Activated CD4-positive, CD25-positive, alpha-beta regulatory T cell (primary cell): Measurements from ENCODE around the gene MSH2.
"Not testable (repeated sequence)": the region's sequence is repeated elsewhere in the genome, so short reads cannot be mapped to it uniquely, and the experiment has no call there.

Experiments used
- DNase-seq, 4 experiments: peaks; one replicate each; lab custom pipeline; 2025; lab: John Stamatoyannopoulos, UW

MSH2 gene

GRCh38 chr2:47484396-47484795, 81.4 kb downstream of the MSH2 start:
- DNase-seq: no peak

DNA sequence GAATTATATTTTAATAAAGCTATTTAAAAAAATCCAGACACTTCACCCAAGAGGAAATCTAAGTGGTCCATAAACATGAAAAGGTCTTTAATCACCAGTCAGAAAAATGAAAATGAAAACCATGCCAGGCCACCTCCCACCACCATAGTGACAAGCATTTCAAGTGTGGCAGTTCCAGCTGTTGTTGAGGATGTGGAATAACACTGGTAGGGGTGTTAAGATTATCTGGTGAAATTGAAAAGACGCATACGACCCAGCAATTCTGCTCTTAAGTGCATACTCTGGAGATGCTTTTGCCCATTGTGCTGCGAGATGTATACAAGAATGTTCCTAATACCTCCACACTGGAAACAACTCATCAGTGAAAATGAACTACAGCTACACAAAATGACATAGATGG, 82.2 kb downstream of the MSH2 start:
- no peak for DNase-seq

GRCh38 chr2:47485751-47486300, 82.9 kb downstream of the MSH2 start:
- DNase-seq: no peak

- no peak for DNase-seq
Measured at GRCh38 chr2:47486841-47487497, 84.0 kb downstream of the MSH2 start.

GRCh38 chr2:47487498-47487875, 84.5 kb downstream of the MSH2 start:
- DNase-seq: no peak

GRCh38 chr2:47488870-47489584, 86.1 kb downstream of the MSH2 start:
- DNase-seq: no peak

GRCh38 chr2:47490406-47490805, 87.5 kb downstream of the MSH2 start:
- no peak for DNase-seq

GRCh38 chr2:47493317-47494035, 90.5 kb downstream of the MSH2 start:
- no peak for DNase-seq

DNA sequence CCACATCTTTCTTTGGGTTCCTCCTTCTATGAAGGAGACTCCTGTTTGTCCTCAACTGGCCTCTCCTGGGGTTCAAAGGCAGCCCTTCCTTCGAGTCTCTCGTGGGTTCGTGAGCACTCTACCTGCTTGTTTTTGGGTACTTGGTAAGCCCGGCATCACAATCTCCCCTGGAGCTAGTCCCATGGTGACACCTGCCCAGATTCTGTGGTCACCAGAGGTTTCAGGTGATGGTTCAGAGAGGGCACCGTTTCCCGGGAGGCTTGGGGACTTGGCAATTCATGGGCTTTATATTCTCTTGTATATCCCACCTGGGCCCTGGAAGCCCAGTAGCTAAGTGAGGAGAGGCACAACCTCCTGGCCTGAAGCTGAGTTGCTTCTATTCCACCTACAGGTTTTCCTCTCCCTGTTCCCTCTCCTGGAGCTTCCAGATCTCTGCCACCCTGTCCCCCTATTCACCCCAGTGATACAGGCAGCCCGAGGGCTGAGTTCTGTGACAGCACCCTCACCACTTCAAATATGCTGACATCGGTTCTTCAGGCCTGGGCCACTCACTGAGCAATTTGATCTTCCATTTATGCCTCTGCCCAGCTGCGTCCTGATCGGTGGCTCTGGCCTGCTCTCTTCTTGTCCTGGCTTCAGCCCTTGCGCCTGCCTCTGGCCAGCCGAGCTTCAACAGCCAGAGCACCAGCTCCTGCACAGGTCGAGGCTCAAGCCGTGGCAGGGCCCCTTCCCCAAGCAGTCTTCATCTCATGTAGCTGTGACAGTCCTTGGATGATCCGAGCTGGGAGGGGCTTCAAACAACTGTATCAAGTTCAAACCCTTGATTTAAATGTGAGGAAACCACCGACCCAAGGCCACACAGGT, 91.5 kb downstream of the MSH2 start:
- no peak for DNase-seq

GRCh38 chr2:47497843-47498460, 95.0 kb downstream of the MSH2 start:
- DNase-seq: no peak

DNA sequence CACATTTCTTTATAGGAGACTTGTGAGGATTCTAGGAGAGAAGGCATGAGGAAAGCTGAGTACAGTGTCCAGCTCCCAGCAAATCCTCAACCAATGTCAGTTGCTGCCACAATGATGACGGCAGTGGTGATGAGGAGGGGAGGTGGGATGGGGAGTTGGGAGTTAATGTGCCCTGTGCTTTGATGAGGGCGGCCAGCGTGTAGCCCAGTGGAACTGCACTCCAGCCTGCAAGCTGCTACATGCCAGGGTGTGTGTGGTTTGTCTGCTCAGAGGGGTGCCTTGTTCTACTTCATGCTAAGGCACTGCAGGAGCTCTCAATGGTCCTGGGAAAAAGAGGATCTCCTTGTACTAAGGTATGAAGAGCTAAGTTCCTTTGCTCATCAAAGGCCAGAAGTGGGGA, 96.1 kb downstream of the MSH2 start:
- no peak for DNase-seq

DNA sequence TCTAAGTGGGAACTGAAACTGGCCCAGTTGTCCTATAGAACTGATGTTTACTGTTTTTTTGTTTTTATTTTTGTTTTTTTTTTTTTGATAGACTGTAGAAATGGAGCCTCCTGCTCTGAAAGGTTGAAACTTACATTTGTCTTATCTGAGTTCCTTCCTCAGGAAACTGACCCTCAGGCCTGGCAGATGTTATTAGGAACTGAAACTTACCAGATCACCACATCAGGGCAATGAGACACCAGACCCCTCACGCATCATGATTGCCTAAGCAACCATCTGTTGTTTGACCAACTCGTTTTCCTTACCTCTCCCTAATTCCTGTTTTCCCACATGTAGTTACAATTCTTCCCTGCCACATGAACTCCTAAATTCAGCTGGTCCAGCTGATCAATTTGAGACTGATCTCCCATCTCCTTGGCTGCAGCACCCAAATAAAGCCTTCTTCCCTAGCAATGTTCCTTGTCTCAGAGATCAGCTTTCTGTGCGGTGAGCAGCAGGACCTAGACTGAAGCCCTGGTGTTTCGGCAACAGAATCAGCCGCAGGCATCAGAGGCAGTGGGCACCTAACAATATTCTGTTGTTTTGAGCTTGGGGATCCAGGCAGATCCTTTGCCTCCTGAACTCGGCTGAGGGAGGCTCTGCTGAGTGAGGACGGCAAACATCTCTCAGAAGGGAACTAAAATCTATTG, 96.8 kb downstream of the MSH2 start:
- DNase-seq: no peak

DNA sequence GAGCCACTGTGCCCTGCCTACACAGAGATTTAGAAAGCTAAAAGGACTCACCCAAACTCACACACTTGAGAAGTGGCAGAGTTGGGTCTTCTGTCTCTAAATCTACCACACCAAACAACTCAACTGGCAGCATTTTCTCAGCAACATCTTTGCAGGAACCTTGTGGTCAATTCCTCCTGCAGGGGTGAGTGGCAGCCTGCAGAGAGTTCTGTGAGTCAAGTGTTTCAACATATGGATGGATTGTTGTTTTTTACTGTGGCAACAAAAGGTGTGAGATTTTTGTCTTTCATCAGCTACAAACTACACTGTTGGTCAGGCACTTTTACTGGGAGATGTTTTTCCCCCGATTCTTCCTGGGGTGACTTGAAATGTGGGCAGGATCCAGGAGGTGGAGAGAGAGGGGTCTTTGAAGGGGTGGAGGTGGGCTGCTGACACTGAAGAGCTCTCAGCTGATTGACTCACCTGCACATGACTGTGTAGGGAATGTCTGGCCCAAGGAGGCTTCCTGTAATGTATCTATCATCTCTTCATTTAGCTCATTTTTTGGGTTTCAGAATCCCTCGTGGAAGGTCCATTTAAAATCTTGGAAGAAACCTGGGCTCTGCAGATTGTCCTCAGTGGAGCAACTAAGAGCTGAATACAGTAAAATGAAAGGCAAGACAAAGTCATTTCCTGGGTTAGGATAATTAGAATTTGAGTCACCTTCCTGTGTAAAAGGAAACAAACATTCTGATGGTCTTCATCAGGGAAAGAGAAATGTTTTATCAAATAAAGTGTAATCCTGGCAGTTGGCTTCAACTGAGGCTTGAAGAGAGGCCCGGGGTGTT, 98.6 kb downstream of the MSH2 start:
- DNase-seq: no peak

DNA sequence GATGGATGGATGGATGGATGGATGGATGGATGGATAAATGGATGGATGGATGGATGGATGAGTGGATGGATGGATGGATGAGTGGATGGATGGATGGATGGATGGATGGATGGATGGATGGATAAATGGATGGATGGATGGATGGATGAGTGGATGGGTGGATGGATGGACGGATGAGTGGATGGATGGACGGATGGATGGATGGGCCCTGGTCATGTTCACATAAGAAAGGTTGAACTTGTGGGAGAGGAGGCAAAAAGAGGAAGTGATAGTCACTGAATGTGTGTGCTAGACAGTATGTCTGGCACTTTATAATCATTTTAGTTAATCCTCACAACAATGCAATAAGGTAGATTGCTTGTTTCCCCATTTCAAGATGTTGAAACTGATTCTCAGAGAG, 99.5 kb downstream of the MSH2 start:
- not testable (repeated sequence) for DNase-seq

- DNase-seq: no peak
Measured at GRCh38 chr2:47503481-47504070, 100.6 kb downstream of the MSH2 start.

- no peak for DNase-seq
Measured at GRCh38 chr2:47504174-47504810, 101.3 kb downstream of the MSH2 start.

GRCh38 chr2:47506024-47506423, 103.1 kb downstream of the MSH2 start:
- DNase-seq: no peak

DNA sequence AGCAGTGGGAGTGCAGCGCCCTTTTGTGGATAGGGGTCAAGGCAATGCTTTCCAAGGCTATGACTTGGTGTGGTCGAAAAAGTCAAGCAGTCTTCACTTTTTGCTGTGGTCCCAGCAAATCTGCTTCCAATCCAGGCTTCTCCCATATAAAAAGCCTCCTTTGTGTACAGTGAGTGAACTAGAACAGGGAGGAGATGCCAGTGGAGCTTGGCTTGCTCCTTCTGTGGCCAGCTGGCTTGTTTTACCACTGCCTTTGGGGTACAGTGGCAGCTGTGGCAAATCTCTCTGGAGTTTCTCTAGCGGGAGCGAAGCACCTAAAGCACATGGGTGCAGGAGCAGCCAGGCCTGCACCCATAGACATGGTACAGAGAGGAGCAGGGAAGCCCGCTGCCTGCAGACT, 103.5 kb downstream of the MSH2 start:
- no peak for DNase-seq

- no peak for DNase-seq
Measured at GRCh38 chr2:47508080-47508479, 105.1 kb downstream of the MSH2 start.
